ENCODE measurements around the gene GJA10.

GJA10 gene

DNA sequence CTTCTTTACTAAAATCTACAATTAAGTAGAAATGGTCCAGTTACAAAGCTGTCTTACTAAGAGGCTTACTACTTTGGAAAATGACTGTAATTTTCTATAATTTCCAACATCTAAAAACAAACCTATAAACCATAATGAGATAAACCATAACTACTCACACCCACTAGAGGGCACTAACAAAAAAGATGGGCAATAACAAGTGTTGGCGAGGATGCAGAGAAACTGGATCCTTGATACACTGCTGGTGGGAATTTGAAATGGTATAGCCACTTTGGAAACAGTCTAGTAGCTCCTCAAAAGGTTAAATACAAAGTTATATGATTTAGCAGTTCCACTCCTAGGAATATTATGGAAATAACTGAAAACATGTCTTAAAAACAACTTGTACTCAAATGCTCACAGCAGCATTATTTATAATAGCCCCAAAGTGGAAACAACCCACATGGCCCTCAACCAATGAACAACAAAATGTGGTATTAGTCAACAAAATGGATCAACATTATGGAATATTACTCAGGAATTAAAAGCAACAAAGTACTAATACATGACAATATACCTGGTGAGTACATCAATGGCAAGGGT lies 50.6 kb downstream of the GJA10 start:
- DNase-seq (ENCODE audit: low spot score): no peak

All from hepatic stellate cell (primary cell).